ENCODE measurements around the gene TBL1XR1.

Gene TBL1XR1

DNA sequence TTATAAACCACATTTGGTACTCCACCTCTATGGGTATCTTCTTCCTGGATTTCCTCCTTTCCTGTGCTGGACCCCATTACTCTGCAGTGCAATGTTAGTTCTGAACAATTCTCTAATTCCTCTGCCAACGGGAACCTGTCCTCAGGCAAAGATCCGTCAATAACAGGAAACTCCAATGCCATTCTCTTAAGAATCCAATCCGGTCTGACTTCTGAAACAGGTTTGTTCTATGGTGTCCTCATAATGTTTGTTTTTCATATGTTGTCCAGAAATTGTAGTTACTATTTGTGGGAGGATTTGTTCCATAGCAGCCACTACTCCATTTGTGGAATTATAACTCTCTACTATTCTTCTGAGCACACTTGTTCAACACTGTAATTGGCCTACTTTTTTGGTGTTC lies 112.7 kb downstream of the TBL1XR1 start:
- no peak for DNase-seq (ENCODE audit: low read depth)
- in situ Hi-C loops (cut with HindIII; ENCODE audit: low sequenced_read_pairs) = no loop called here
- no peak overlapping the region for H3K4me3 ChIP-seq (ENCODE audit: low read depth, low read length)
- TF ChIP-seq CTCF (IDR thresholded peaks at IDR 0.05; ENCODE audit: low read depth, low read length, missing control alignments) = no peak

GRCh38 chr3:177080122-177080521 lies 117.2 kb downstream of the TBL1XR1 start:
- no peak for DNase-seq (ENCODE audit: low read depth)
- no peak overlapping the region for H3K4me3 ChIP-seq (ENCODE audit: low read depth, low read length)
- in situ Hi-C loops (cut with HindIII; ENCODE audit: low sequenced_read_pairs) = no loop called here
- no peak for TF ChIP-seq CTCF (IDR thresholded peaks at IDR 0.05; ENCODE audit: low read depth, low read length, missing control alignments)

DNA sequence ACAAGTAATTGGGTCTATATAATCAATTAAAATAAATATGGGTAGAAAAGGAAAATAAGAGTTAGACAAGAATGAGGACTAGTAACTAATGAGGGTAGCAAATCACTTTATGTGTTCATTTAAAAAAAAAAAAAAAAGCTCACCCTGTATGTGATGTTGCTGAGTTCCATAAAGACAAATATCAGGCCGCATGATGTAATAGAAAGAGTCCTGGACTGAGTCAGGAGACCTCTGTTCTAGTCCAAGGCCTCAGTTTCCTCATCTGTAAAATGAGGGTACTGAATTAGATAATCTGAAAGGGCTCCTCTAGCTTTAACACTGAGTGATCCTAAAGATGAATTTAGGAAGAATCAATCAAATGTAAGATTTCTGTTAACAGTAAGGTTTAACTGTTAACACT lies 117.6 kb downstream of the TBL1XR1 start:
- in situ Hi-C loops (cut with HindIII; ENCODE audit: low sequenced_read_pairs) = no loop called here
- H3K4me3 ChIP-seq (ENCODE audit: low read depth, low read length) = no peak overlapping the region
- no peak for TF ChIP-seq CTCF (IDR thresholded peaks at IDR 0.05; ENCODE audit: low read depth, low read length, missing control alignments)
- no peak for DNase-seq (ENCODE audit: low read depth)

GRCh38 chr3:177071496-177072156 lies 125.7 kb downstream of the TBL1XR1 start:
- no peak overlapping the region for H3K4me3 ChIP-seq (ENCODE audit: low read depth, low read length)
- no peak for TF ChIP-seq CTCF (IDR thresholded peaks at IDR 0.05; ENCODE audit: low read depth, low read length, missing control alignments)
- in situ Hi-C loops (cut with HindIII; ENCODE audit: low sequenced_read_pairs) = no loop called here
- DNase-seq (ENCODE audit: low read depth) = no peak

DNA sequence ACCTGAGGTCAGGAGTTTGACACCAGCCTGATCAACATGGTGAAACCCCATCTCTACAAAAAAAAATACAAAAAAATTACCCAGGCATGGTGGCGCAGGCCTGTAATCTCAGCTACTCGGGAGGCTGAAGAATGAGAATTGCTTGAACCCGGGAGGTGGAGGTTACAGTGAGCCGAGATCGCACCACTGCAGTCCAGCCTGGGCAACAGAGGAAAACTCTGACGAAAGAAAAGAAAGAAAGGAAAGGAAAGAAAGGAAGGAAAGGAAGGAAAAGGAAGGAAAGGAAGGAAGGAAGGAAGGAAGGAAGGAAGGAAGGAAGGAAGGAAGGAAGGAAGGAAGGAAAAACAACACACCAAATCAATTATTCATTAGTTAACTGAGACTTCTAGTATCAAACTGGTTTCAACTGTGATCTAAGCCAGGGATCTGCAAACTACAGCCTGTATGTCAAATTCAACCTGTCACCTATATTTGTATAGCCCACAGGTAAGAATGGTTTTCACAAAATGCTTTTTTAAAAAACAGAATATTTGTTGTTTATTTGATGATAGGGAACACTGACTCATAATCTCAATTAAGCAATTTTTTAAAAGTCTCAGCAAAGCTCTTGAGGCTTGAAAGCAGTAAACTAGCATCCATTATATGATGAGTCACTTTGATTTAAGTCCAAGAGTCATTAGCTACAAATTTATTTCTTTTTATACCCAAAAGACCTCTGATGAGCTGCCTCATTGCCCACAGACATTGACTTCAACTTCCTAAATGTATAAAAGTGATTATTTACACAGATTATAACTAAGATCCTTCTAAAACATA lies 127.6 kb downstream of the TBL1XR1 start:
- peak; percentile 31 for DNase-seq (ENCODE audit: low read depth)
- no peak for TF ChIP-seq CTCF (IDR thresholded peaks at IDR 0.05; ENCODE audit: low read depth, low read length, missing control alignments)
- H3K4me3 ChIP-seq (ENCODE audit: low read depth, low read length) = no peak overlapping the region
- in situ Hi-C loops (cut with HindIII; ENCODE audit: low sequenced_read_pairs) = no loop called here

- TF ChIP-seq CTCF (IDR thresholded peaks at IDR 0.05; ENCODE audit: low read depth, low read length, missing control alignments) = no peak
- H3K4me3 ChIP-seq (ENCODE audit: low read depth, low read length) = no peak overlapping the region
- DNase-seq (ENCODE audit: low read depth) = no peak
- in situ Hi-C loops (cut with HindIII; ENCODE audit: low sequenced_read_pairs) = no loop called here
Observed at GRCh38 chr3:177068967-177069366, 128.3 kb downstream of the TBL1XR1 start.
